ENCODE measurements around the gene SLIT1.

The SLIT1 gene

DNA sequence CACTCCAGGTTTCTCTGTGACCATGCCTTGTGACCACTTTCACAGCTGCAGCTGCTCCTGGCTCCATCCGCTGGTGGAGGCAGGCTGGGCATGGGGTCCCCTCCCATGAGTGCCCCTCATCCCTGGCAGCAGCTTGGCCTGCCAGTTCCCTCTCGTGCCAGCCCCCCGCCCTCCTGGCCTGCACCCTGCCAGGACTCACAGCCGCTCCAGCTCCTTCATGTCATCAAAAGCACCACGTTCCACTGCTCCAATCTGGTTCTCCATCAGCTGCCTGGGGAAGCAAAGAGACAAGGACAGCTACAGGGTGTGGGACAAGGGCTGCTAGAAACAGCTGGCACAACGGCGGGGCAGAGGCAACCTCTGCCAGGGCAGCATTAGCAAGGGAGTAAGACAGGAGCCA lies 22.6 kb downstream of the SLIT1 start:
- in situ Hi-C loops (cut with HindIII; ENCODE audit: low pct_ligation_motif_present, low sequenced_read_pairs) = no loop called here
- Histone ChIP-seq H3K4me3 (ENCODE audit: low read depth, low read length) (no peak overlapping the region), H3K27me3 (replicated peaks) (no peaks in the 10 kb centered on the region), H3K27ac (no peak overlapping the region), H3K36me3 (replicated peaks) (no peaks in the 10 kb centered on the region)
- no peak for TF ChIP-seq CTCF (IDR thresholded peaks at IDR 0.05; ENCODE audit: low read depth, low read length, missing control alignments)
- no peak for DNase-seq

- Histone ChIP-seq H3K27ac (no peak overlapping the region), H3K4me3 (ENCODE audit: low read depth, low read length) (no peak overlapping the region), H3K27me3 (replicated peaks) (no peaks in the 10 kb centered on the region), H3K36me3 (replicated peaks) (no peaks in the 10 kb centered on the region)
- DNase-seq = no peak
- no peak for TF ChIP-seq CTCF (IDR thresholded peaks at IDR 0.05; ENCODE audit: low read depth, low read length, missing control alignments)
- in situ Hi-C loops (cut with HindIII; ENCODE audit: low pct_ligation_motif_present, low sequenced_read_pairs) = no loop called here
These were observed 26.0 kb downstream of the SLIT1 start for GRCh38 chr10:97159646-97160305.

DNA sequence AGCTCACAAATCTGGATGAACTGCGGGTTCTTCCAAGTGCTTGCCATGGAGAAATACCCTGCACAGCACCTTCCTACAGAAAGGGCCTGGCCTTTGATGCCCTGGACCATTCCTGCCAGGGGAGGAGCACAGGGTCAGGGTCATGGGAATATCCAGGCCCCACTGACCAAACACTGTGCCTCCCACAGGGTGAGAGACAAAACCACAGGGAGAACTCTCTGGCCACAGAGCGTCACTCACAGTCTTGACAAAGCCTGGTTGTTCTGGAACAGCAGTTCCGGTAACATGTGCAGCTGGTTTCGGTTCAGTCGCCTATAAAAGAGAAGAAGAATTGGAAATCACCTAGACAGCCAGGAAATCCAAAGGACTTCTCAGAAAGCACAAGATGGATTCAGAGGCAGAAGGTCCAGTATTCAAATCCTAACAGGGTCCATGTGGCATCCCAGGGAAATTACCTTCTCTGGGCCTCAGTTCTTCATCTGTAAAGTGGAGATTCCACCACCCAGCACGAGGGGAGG lies 28.1 kb downstream of the SLIT1 start:
- Histone ChIP-seq H3K27me3 (replicated peaks) (no peaks in the 10 kb centered on the region), H3K36me3 (replicated peaks) (no peaks in the 10 kb centered on the region), H3K4me3 (ENCODE audit: low read depth, low read length) (no peak overlapping the region), H3K27ac (no peak overlapping the region)
- no peak for TF ChIP-seq CTCF (IDR thresholded peaks at IDR 0.05; ENCODE audit: low read depth, low read length, missing control alignments)
- in situ Hi-C loops (cut with HindIII; ENCODE audit: low pct_ligation_motif_present, low sequenced_read_pairs) = no loop called here
- no peak for DNase-seq

- Histone ChIP-seq H3K27ac (no peak overlapping the region), H3K4me3 (ENCODE audit: low read depth, low read length) (no peak overlapping the region), H3K27me3 (replicated peaks) (no peaks in the 10 kb centered on the region), H3K36me3 (replicated peaks) (no peaks in the 10 kb centered on the region)
- DNase-seq = no peak
- in situ Hi-C loops (cut with HindIII; ENCODE audit: low pct_ligation_motif_present, low sequenced_read_pairs) = no loop called here
- TF ChIP-seq CTCF (IDR thresholded peaks at IDR 0.05; ENCODE audit: low read depth, low read length, missing control alignments) = no peak
These were observed 31.0 kb downstream of the SLIT1 start for GRCh38 chr10:97154781-97155180.

GRCh38 chr10:97154162-97154561 lies 31.6 kb downstream of the SLIT1 start:
- H3K27ac ChIP-seq = no peak overlapping the region
- no peak for DNase-seq
- TF ChIP-seq CTCF (IDR thresholded peaks at IDR 0.05; ENCODE audit: low read depth, low read length, missing control alignments) = no peak
- in situ Hi-C loops (cut with HindIII; ENCODE audit: low pct_ligation_motif_present, low sequenced_read_pairs) = no loop called here
- no peak overlapping the region for H3K4me3 ChIP-seq (ENCODE audit: low read depth, low read length)
- no peaks in the 10 kb centered on the region for H3K36me3 ChIP-seq (replicated peaks)
- no peaks in the 10 kb centered on the region for H3K27me3 ChIP-seq (replicated peaks)

Measured in brain microvascular endothelial cell (primary cell).